RKO (cell line): ENCODE measurements around the gene ASMTL.
"Not testable (repeated sequence)": the region's sequence is repeated elsewhere in the genome, so short reads cannot be mapped to it uniquely, and the experiment has no call there.

ENCODE experiments used
- DNase-seq: peaks from one replicate; pipeline ENCODE4 v3.0.0-alpha.2; 2016; ENCODE audit warnings: low spot score

The ASMTL gene

DNA sequence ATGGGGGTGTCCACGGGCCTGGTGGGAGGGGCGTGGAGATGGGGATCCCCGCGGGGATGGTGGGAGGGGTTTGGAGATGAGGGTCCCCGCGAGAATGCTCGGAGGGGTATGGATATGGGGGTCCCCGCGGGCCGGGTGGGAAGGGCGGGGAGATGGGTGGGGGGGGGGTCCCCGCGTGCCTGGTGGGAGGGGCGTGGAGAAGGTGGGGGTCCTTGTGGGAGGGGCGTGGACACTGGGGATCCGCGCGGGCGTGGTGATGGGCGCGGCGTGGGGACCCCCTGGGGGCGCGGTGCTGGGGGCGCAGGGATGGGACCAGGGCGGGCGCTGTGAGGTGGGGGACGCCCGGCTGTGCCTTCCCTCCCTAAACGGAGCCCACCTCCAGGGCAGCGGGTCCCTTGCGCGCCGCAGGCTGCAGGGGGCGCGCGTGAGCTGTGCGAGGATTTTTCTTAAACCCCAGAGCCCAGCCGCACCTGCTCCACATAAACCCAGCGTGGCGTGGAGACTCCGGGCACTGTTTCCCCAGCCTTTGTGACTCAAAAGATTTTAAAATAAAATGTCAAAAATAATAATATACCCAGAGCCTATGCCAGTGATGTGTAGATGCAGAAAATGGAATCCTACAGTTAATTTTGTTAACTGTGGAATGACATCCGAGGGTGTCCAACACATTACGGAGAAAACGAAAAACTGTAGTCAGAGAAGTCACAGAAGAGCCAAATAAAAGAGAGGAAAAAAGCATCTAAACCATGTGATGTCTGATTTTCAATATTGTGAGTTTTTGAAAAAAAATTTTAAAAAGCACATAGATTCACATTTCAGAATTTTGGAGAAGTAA lies 1.5 kb upstream of the ASMTL start:
- DNase-seq, result peak; percentile 72

DNA sequence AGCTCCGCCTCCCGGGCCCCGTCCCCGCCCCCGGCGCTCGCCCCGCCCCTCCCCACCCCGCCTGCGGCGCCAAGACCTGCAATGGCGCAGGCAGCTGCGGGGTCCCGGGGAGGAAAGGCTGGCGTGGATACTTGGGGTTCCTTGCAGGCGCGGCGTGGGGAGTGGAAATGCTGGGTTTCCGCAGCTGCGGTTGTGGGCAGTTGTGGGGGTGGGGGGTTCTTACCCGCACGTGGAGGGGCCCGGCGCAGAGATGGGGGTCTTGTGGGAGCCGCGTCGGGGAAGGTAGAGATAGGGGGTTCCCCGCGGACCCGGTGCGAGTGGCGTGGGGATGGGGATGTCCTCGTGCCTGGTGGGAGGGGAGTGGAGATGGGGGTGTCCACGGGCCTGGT lies 680 bp upstream of the ASMTL start:
- DNase-seq, result no peak

DNA sequence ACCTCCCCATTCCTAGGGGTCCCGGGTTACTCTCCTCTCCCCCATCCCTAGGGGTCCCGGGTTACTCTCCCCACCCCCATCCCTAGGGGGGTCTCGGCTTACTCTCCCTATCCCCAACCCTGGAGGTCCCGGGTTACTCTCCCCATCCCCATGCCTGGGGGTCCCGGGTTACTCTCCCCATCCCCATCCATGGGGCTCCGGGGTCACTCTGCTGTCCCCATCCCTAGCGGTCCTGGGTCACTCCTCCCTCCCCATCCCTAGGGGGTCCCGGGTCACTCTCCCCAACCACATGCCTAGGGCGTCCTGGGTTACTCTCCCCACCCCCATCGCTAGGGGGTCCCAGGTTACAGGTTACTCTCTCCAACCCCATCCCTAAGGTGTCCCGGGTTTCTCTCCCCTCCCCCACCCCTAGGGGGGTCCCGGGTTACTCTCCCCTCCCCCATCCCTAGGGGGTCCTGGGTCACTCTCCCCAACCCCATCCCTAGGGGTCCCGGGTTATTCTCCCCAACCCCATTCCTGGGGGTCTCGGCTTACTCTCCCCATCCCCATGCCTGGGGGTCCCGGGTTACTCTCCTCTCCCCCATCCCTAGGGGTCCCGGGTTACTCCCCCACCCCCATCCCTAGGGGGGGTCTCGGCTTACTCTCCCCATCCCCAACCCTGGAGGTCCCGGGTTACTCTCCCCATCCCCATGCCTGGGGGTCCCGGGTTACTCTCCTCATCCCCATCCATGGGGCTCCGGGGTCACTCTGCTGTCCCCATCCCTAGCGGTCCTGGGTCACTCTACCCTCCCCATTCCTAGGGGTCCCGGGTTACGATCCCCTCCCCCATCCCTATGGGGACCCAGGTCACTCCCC lies 821 bp downstream of the ASMTL start:
- no peak for DNase-seq

DNA sequence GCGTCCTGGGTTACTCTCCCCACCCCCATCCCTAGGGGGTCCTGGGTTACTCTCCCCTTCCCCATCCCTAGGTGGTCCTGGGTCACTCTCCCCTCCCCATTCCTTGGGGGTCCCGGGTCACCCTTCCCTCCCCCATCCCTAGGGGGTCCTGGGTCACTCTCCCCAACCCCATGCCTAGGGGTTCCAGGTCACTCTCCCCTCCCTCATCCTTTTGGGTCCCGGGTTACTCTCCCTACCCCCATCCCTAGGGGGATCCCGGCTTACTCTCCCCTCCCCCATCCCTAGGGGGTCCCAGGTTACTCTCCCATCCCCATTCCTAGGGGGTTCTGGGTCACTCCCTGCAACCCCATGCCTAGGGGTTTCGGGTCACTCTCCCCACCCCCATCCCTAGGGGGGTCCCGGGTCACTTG lies 1.5 kb downstream of the ASMTL start:
- DNase-seq, result no peak

DNA sequence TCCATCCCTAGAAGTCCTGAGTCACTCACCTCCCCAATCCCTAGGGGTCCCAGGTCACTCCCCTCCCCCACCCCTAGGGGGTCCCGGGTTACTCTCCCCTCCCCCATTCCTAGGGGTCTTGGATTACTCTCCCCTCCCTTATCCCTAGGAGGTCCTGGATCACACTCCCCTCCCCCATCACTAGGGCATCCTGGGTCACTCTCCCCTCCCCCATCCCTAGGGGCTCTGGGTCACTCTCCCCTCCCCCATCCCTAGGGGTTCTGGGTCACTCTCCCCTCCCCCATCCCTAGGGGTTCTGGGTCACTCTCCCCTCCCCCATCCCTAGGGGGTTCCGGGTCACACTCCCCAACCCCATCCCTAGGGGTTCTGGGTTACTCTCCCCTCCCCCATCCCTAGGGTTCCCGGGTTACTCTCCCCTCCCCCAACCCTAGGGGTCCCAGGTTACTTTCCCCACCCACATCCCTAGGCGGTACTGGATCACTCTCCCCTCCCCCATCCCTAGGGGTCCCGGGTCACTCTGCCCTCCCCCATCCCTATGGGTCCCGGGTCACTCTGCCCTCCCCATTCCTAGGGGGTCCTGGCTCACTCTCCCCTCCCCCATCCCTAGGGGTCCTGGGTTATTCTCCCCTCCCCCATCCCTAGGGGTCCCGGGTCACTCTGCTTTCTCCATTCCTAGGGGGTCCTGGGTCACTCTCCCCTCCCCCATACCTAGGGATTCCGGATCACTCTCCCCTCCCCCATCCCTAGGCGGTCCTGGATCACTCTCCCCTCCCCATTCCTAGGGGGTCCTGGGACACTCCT lies 2.1 kb downstream of the ASMTL start:
- no peak for DNase-seq

GRCh38 chrX:1449823-1450149 lies 2.9 kb downstream of the ASMTL start:
- no peak for DNase-seq

GRCh38 chrX:1449036-1449822 lies 3.5 kb downstream of the ASMTL start:
- no peak for DNase-seq

DNA sequence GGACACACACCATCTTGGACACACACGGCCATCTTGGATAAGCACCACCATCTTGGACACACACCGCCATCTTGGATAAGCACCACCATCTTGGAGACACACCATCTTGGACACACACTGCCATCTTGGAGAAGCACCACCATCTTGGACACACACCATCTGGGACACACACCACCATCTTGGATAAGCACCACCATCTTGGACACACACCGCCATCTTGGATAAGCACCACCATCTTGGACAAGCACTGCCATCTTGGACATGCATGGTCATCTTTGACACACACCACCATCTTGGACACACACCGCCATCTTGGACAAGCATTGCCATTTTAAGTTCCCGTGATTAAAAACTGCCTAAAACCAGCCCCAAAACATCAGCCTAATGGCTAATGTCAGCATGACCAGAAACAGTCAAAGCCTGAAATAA lies 4.1 kb downstream of the ASMTL start:
- not testable (repeated sequence) for DNase-seq

GRCh38 chrX:1447969-1448572 lies 4.6 kb downstream of the ASMTL start:
- DNase-seq, result not testable (repeated sequence)

DNA sequence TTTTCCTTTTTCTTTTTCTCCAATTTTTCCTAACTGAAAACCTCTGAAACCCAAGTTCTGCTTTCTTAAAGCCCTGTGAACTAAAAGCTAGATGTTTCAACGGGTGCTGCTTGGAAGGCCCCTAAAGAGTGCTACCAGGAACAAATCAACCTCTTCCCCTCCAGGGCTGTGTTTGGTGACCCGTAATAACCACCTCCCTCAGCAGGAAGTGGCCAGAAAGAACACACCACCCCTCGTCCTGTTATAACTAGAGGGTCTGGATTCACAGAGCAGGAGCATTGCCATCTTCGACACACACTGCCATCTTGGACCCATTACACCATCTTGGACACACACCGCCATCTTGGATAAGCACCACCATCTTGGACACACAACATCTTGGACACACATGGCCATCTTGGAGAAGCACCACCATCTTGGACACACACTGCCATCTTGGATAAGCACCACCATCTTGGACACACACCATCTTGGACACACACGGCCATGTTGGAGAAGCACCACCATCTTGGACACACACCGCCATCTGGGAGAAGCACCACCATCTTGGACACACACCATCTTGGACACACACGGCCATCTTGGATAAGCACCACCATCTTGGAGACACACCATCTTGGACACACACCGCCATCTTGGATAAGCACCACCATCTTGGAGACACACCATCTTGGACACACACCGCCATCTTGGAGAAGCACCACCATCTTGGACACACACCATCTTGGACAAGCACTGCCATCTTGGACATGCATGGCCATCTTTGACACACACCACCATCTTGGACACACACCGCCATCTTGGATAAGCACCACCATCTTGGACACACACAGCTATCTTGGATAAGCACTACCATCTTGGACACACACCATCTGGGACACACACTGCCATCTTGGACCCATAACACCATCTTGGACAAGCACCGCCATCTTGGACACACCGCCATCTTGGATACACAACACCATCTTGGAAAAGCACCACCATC lies 5.4 kb downstream of the ASMTL start:
- DNase-seq, result not testable (repeated sequence)

GRCh38 chrX:1444561-1445500 lies 7.9 kb downstream of the ASMTL start:
- no peak for DNase-seq

DNA sequence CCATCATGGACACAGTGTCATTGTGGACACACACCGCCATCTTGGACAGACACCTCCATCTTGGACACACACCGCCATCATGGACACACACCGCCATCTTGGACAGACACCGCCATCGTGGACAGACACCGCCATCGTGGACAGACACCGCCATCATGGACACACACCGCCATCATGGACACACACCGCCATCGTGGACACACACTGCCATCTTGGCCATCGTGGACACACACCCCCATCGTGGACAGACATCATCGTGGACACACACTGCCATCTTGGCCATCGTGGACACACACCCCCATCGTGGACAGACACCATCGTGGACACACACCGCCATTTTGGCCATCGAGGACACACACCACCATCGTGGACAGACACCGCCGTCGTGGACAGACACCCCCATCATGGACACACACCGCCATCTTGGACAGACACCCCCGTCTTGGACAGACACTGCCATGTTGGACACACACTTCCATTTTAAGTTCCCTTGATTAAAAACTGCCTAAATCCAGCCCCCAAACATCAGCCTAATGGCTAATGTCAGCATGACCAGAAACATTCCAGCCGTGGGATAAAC lies 9.1 kb downstream of the ASMTL start:
- no peak for DNase-seq

- DNase-seq, result no peak
Measured at GRCh38 chrX:1442724-1443367, 9.9 kb downstream of the ASMTL start.

GRCh38 chrX:1442016-1442665 lies 10.6 kb downstream of the ASMTL start:
- DNase-seq, result no peak

- DNase-seq, result no peak
Measured at GRCh38 chrX:1440506-1440905, 12.2 kb downstream of the ASMTL start.

- no peak for DNase-seq
Measured at GRCh38 chrX:1435241-1435895, 17.3 kb downstream of the ASMTL start.

- DNase-seq, result no peak
Measured at GRCh38 chrX:1434871-1435240, 17.9 kb downstream of the ASMTL start.
